Epithelial cell of prostate (primary cell): ENCODE results near the gene RLN1.
"Not testable (repeated sequence)": the region's sequence is repeated elsewhere in the genome, so short reads cannot be mapped to it uniquely, and the experiment has no call there.

ENCODE experiments used
- DNase-seq: peaks from one replicate; pipeline ENCODE4 v3.0.0-alpha.2; 2011; ENCODE audit warnings: low read depth, low spot score
- H3K27ac ChIP-seq: fragments of 450-650 bp; 2 replicates; pipeline ENCODE4 v1.5.1; 2017; ENCODE audit warnings: mild to moderate bottlenecking

RLN1 gene, protein sequence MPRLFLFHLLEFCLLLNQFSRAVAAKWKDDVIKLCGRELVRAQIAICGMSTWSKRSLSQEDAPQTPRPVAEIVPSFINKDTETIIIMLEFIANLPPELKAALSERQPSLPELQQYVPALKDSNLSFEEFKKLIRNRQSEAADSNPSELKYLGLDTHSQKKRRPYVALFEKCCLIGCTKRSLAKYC

GRCh38 chr9:5338992-5339981, at the start of gene RLN1:
TSS of gene RLN1 (minus strand) at chr9:5339876. CDS start at chr9:5339746, 130 bp downstream.
- DNase-seq, H3K27ac ChIP-seq: not testable (repeated sequence)

- no peak overlapping the region for H3K27ac ChIP-seq
- peak; percentile 55 for DNase-seq
Observed at GRCh38 chr9:5389109-5389732, 49.5 kb upstream of the RLN1 start.

- DNase-seq = no peak
- no peak overlapping the region for H3K27ac ChIP-seq
Observed at GRCh38 chr9:5388026-5388819, 48.5 kb upstream of the RLN1 start.

DNA sequence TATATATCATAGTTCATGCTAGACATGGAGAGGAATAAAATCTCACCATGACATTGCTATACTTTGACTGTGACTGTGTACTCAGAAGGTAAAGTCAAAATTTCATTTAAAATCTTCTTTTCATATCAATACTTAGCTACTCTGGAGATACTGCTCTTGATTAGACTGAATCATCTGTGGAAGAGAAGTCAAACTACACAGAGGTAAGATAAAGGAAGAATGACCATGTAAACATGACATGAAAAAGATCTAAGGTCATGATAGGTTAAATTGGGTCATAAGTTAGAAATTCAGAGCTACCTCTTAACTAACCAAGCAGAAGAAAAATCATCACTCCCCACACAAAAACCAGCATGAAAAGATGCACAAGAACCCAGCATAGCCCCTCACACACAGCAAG, 44.8 kb upstream of the RLN1 start:
- no peak for DNase-seq
- H3K27ac ChIP-seq = no peak overlapping the region

DNA sequence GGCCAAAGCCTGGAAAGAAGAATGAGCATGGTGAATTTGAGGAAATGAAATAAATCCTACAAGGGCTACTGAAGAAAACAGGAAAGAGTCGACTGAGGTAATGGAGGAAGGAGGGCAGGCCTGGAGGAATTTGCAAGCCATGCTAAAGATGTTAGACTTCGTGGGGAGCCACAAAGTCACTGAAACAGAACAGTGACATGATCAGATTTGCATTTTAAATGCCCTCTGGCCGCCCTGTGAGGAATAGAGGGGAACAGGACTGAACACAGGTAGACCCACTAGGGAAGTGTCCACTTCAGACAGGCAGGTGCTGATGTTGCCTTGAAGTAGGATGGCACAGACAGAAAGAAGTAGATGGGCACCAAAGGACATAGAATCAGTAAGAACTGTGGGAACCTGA, 42.8 kb upstream of the RLN1 start:
- H3K27ac ChIP-seq = no peak overlapping the region
- DNase-seq = no peak

DNA sequence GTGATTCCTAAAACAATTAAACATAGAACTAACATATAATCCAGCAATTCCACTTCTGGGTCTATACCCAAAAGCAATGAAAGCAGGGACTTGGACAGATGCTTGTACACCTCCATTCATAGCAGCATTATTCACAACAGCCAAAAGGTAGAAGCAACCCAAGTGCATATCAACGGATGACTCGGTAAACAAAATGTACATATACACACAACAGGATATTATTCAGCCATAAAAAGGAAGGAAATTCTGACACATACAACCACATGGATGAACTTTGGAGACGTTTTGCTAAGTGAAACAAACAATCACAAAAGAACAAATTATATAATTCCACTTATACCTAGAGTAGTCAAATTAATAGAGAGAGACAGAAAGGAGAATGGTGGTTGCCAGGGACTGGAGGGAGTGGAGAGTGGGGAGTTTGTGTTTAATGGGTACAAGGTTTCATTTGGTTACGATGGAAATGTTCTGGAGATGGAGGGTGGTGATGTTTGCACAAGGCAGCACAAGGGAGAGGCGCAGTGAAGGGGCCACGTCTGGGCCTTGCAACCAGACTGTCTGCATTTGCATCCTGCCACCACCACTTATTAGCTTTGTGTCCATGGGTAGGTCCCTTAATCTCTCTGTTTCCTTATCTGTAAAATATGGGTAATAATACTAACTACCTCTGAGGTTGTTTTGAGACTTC, 36.3 kb upstream of the RLN1 start:
- no peak overlapping the region for H3K27ac ChIP-seq
- no peak for DNase-seq

GRCh38 chr9:5375091-5375490, 35.4 kb upstream of the RLN1 start:
- no peak for DNase-seq

DNA sequence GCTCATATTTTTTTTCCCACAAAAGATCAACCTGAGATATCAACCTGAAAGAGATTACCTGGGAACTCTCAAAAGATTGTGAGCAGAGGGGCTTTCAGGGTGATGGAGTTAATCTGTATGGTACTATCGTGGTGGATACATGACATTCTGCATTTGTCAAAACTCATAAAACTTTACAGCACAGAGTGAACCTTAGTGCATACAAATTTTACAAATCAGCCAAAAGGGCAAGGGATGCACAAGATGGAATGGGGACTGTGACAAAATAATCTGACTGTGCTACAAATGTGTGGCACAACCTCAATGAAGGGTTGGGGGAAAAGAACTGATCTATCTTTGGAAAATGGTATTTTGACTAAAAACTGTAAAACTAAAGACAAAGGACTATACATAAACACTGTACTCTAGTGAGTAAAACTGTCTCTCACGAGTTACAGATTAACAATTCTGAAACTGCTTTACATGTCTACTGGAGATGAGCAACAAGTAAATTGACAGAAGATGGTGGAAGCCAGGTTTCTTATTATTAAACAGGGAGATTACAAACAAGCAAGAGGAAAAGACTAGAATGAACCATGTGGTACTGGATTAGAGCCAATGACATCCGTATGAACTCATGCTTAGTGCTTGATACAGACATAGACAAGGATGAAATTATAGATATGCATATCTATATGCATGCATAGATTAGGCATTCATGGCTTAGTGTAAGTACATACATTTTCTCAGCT, 24.8 kb upstream of the RLN1 start:
- no peak for DNase-seq
- no peak overlapping the region for H3K27ac ChIP-seq

More at GRCh38 chr9:5375091-5375490, 35.4 kb upstream of the RLN1 start:
- H3K27ac ChIP-seq = no peak overlapping the region

GRCh38 chr9:5361326-5362010, 21.8 kb upstream of the RLN1 start:
- no peak for DNase-seq
- H3K27ac ChIP-seq = no peak overlapping the region

GRCh38 chr9:5360341-5360740, 20.7 kb upstream of the RLN1 start:
- H3K27ac ChIP-seq = no peak overlapping the region
- DNase-seq = no peak

- no peak for DNase-seq
- H3K27ac ChIP-seq = no peak overlapping the region
Observed at GRCh38 chr9:5357431-5358105, 17.9 kb upstream of the RLN1 start.

DNA sequence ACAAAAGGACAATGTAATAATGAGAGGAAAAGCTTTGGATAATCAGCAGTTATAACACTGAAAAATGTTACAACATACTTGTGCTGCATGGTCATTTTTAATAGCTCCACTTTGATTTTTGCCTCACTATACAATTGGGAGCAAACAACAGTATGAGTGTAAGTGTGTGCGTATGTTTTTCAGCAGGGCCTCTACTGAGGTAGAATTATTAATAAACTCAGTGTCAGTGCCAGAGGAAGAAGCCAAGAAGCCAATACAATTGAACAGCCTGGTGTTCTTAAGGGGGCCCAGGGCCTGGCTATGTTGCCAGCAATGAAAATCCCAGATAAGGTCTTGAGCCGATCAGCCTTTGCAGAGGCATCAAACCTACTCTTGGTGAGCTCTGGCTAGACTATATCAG, 16.1 kb upstream of the RLN1 start:
- no peak for DNase-seq
- H3K27ac ChIP-seq = no peak overlapping the region

GRCh38 chr9:5355226-5355625, 15.6 kb upstream of the RLN1 start:
- no peak overlapping the region for H3K27ac ChIP-seq
- DNase-seq = no peak

- DNase-seq = no peak
- H3K27ac ChIP-seq = no peak overlapping the region
Observed at GRCh38 chr9:5354184-5354583, 14.5 kb upstream of the RLN1 start.

DNA sequence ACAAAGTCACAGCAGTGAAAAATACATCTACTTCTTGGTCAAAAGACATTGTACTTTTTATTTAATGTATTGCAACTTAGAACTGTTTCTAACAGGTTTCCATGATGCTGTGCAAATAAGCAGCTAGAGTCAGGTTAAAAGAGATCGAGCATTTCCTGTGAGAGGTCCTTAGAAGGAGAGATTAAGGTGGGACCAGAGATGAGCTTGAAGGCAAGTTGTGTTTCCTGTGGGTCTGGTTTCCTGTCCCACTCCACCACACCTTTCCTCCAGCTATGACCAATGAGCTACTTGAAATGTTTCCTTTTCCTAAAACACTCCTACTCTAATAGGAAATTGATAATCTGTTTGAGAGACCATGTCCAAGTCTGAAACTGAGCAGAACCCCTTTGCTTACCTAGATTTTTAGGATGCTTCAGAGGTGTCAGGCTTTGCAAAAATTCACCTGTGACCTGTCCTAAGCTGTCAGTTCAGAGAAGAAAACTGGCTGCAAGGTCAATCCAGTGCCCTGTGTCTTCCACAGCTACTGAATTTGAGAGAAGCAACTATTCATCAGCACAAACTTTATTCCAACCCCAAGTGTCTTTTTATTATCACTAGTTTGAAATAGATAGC, 13.1 kb upstream of the RLN1 start:
- DNase-seq = no peak
- H3K27ac ChIP-seq = no peak overlapping the region

GRCh38 chr9:5336688-5337087, 3.0 kb downstream of the RLN1 start:
- no peak overlapping the region for H3K27ac ChIP-seq
- DNase-seq = no peak

GRCh38 chr9:5331276-5331675, 8.4 kb downstream of the RLN1 start:
- not testable (repeated sequence) for DNase-seq

More at GRCh38 chr9:5331276-5331675, 8.4 kb downstream of the RLN1 start:
- H3K27ac ChIP-seq = not testable (repeated sequence)
